ENCODE data around the gene GCGR. TPM values are rescaled to one million over a fixed set of nuclear protein-coding genes. Genes with fewer than 3 reads are reported as not detected.

The GCGR gene
- total and polyA plus RNA-seq, 7 donors: 0.03 to 0.08 TPM; not detected in 5

- ATAC-seq (no peak), DNase-seq (no peak)
- 92 to 94% (median 94%) methylated on average over 12 of the region's 12 CpGs for WGBS, 3 donors
- no peak for TF ChIP-seq CTCF (IDR thresholded peaks at IDR 0.05)
- Histone ChIP-seq H3K9me3 (no peaks in the 10 kb centered on the region), H3K4me3 (no peak overlapping the region), H3K27me3 (ENCODE audit: insufficient read depth in 3 of 3, low read length in 2 of 3) (no peaks in the 10 kb centered on the region), H3K4me1 (peaks cover 4% of the 10 kb centered on the region), H3K27ac (no peak overlapping the region), H3K36me3 (ENCODE audit: insufficient read depth in 1 of 2, low read depth in 1 of 2) (peaks cover 6 to 98% of the 10 kb centered on the region in 2 donors)
- intact Hi-C loops (cut with DNase I): no loop called here
Observed at GRCh38 chr17:81849457-81849856, 45.5 kb downstream of the GCGR start.

GRCh38 chr17:81851423-81851822, 47.5 kb downstream of the GCGR start:
- no peak for ATAC-seq
- no peaks in the 10 kb centered on the region for H3K9me3 ChIP-seq
- H3K36me3 ChIP-seq (ENCODE audit: insufficient read depth in 1 of 2, low read depth in 1 of 2): peaks cover 10 to 98% of the 10 kb centered on the region in 2 donors
- H3K27me3 ChIP-seq (ENCODE audit: insufficient read depth in 3 of 3, low read length in 2 of 3): no peaks in the 10 kb centered on the region
- no peak for TF ChIP-seq CTCF (IDR thresholded peaks at IDR 0.05)
- no peak overlapping the region for H3K4me3 ChIP-seq
- no peak for DNase-seq
- H3K4me1 ChIP-seq: peaks cover 22% of the 10 kb centered on the region
- intact Hi-C loops (cut with DNase I): no loop called here
- 85 to 91% (median 85%) methylated on average over 16 of the region's 16 CpGs for WGBS, 3 donors
- no peak overlapping the region for H3K27ac ChIP-seq

- Histone ChIP-seq H3K27me3 (ENCODE audit: insufficient read depth in 3 of 3, low read length in 2 of 3) (no peaks in the 10 kb centered on the region), H3K27ac (no peak overlapping the region), H3K4me3 (no peak overlapping the region), H3K9me3 (no peaks in the 10 kb centered on the region), H3K4me1 (peaks cover 22% of the 10 kb centered on the region), H3K36me3 (ENCODE audit: insufficient read depth in 1 of 2, low read depth in 1 of 2) (peaks cover 4 to 98% of the 10 kb centered on the region in 2 donors)
- DNase-seq (no peak), ATAC-seq (no peak)
- no peak for TF ChIP-seq CTCF (IDR thresholded peaks at IDR 0.05)
- intact Hi-C loops (cut with DNase I): no loop called here
- WGBS, 3 donors: 88 to 97% (median 89%) methylated on average over 12 of the region's 12 CpGs
Observed at GRCh38 chr17:81852237-81852636, 48.3 kb downstream of the GCGR start.

- Histone ChIP-seq H3K4me3 (peak overlapping the region; percentile 11), H3K4me1 (peaks cover 35% of the 10 kb centered on the region), H3K36me3 (ENCODE audit: insufficient read depth in 1 of 2, low read depth in 1 of 2) (peaks cover 3 to 84% of the 10 kb centered on the region in 2 donors), H3K27ac (peak overlapping the region; percentile 46), H3K9me3 (no peaks in the 10 kb centered on the region), H3K27me3 (ENCODE audit: insufficient read depth in 3 of 3, low read length in 2 of 3) (no peaks in the 10 kb centered on the region)
- TF ChIP-seq CTCF (IDR thresholded peaks at IDR 0.05): peak; percentile 40
- 45 to 61% (median 55%) methylated on average over 29 of the region's 29 CpGs for whole genome bisulfite sequencing, 3 donors
- peak; percentile 60 to 76 (median 70) for ATAC-seq
- intact Hi-C loops (cut with DNase I): loop anchor here (2.0 to 5.0 kb wide), 2 partner anchors 32 to 33 kb away; no protein-coding TSS in a partner anchor
- no peak for DNase-seq
Observed at GRCh38 chr17:81854974-81855774, 51.2 kb downstream of the GCGR start.

Measured in psoas muscle (tissue), 8 donors.